ENCODE measurements around the gene HACL1.
"Not testable (repeated sequence)": the region's sequence is repeated elsewhere in the genome, so short reads cannot be mapped to it uniquely, and the experiment has no call there.

Gene HACL1

GRCh38 chr3:15629860-15630597 lies 28.7 kb upstream of the HACL1 start:
- DNase-seq = no peak

GRCh38 chr3:15628967-15629366 lies 27.6 kb upstream of the HACL1 start:
- DNase-seq = no peak

GRCh38 chr3:15623535-15624440 lies 22.4 kb upstream of the HACL1 start:
- no peak for DNase-seq

GRCh38 chr3:15619659-15620464 lies 18.5 kb upstream of the HACL1 start:
- not testable (repeated sequence) for DNase-seq

DNA sequence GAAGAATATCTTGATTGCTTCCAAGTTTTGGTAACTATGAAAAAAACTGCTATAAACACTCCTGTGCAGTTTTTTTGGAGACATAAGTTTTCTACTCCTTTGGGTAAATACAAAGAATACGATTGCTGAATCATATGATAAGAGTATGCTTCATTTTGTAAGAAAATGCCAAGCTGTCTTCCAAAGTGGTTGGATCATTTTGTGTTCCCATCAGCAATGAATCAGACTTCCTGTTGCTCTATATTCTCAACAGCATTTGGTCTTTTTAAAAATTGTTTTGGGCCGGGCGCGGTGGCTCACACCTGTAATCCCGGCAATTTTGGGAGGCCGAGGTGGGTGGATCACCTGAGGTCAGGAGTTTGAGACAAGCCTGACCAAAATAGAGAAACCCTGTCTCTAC lies 14.7 kb upstream of the HACL1 start:
- no peak for DNase-seq

- DNase-seq = no peak
These were observed 13.6 kb upstream of the HACL1 start for GRCh38 chr3:15614958-15615357.

DNA sequence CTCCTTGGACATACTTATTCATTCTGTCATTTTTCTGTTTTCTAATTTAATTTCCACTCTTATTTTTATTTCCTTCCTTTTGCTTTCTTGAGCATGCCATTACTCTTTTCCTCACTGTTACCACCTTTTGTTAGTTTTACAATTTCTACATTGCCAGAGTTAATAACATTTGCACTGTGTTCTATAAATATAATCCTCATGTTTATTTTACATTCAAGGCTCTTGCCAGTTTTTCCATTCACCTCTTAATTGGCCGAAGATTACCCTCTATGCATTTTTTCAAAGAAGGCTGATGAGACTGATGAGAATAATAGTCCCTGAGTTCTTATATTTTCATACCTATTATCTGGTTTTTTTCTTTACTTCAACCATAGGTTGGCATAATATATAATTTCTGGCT lies 10.6 kb upstream of the HACL1 start:
- DNase-seq = no peak

- no peak for DNase-seq
These were observed 9.6 kb upstream of the HACL1 start for GRCh38 chr3:15611018-15611417.

- no peak for DNase-seq
These were observed 8.9 kb upstream of the HACL1 start for GRCh38 chr3:15610082-15610759.

- no peak for DNase-seq
These were observed 5.1 kb upstream of the HACL1 start for GRCh38 chr3:15606434-15606891.

DNA sequence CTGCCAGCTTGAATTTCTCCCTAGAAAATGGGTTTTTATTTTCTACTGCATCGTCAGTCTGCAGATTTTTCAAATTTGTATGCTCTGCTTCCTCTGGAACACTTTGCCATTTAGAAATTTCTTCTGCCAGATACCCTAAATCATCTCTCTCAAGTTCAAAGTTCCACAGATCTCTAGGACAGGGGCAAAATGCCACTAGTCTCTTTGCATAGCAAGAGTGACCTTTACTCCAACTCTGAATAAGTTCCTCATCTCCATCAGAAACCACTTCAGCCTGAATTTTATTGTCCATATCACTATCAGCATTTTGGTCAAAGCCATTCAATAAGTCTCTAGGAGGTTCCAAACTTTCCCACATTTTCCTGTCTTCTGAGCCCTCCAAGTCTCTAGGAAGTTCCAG lies 3.2 kb upstream of the HACL1 start:
- not testable (repeated sequence) for DNase-seq

GRCh38 chr3:15602816-15603215 lies 1.4 kb upstream of the HACL1 start:
- DNase-seq = not testable (repeated sequence)

GRCh38 chr3:15602146-15602536 lies 772 bp upstream of the HACL1 start:
- no peak for DNase-seq

- no peak for DNase-seq
These were observed 347 bp downstream of the HACL1 start for GRCh38 chr3:15601046-15601398.

DNA sequence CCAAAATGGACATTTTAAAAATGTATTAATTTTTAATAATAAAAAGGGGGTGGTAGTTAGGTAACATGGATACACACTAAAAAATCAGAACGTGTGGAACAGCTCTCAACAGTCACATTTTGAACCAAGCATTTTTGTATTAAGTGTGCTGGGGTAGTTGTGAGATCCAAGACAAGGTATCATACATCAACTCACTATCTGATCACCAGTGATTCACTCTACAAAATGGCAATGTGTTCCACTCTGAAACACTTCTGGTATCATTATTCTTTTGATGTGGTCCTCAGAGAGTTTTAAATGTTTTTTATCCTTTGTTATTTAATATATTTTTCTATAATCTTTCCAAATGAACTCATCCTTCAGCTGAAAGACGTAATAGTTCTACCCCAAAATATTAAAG lies 5.4 kb downstream of the HACL1 start:
- no peak for DNase-seq

- DNase-seq = no peak
These were observed 8.4 kb downstream of the HACL1 start for GRCh38 chr3:15592968-15593367.

DNA sequence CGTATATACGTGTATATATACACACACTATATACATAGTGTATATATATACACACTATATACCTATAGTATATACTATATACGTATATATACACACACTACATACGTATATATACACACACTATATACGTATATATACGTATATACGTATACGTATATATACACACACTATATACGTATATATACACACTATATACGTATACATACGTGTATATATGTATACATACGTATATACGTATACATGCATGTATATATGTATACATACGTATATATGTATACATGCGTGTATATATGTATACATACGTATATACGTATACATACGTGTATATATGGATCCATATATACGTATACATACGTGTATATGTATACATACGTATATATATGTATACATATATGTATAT lies 9.4 kb downstream of the HACL1 start:
- no peak for DNase-seq

DNA sequence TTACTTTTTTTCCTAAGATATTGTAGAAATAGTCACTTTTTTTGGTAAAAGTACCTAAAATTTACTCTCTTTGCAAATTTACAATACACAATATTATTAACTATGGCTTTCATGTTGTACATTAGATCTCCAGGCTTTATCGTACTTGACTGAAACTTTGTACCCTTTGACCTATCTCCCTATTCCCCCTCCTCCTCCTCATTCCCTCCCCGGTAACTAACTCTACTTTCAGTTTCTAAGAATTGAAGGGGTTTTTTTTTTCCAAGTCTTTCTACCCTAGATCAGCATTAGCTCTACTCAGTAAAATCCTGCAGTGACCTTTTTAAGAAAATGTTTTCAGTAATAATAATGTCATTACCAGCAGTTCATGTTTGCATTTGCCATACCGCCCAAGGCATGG lies 10.1 kb downstream of the HACL1 start:
- no peak for DNase-seq

GRCh38 chr3:15585111-15585845 lies 16.1 kb downstream of the HACL1 start:
- no peak for DNase-seq

- DNase-seq = no peak
These were observed 19.6 kb downstream of the HACL1 start for GRCh38 chr3:15581471-15582394.

DNA sequence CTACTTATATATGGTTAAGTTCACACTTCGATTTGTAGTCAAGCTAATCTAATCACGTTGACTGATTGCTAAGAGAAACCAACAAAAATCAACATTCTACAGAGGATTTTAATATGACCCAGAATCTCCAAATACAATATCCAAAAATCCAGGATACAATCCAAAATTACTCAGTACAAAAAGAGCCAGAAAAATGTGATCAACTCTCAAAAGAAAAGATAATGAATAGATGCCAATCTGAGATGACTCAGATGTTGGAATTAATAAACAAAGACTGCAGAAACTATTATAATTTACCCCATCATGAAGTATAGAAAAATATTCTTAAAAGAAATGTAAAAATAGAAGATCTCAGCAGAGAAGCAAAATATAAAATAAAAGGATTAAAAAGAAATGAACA lies 22.3 kb downstream of the HACL1 start:
- DNase-seq = no peak
